Panc1 (cell line): Measurements from ENCODE around the gene DEK. TPM values are rescaled to one million over a fixed set of nuclear protein-coding genes. Genes with fewer than 3 reads are reported as not detected.

Source experiments
- ATAC-seq: fragments of 200-7000 bp; cut with Tn5 transposase; 2 replicates; pipeline ENCODE4 v1.9.1; 2020; ENCODE audit warnings: mild to moderate bottlenecking, moderate library complexity
- BruUV-seq: library from RNA; stranded (reverse); fragments of 400-500 nt; replicated peaks from 2 replicates; lab custom pipeline; 2021; lab: Mats Ljungman, UMichigan
- CTCF ChIA-PET: fragments of 300-600 bp; sonication (Branson Sonifier 250); formaldehyde crosslinking; loops from one replicate; lab custom pipeline; 2022; ENCODE audit warnings: antibody characterized with exemption; lab: Charles Lee
- POLR2A ChIA-PET: fragments of 300-600 bp; sonication (Branson Sonifier 250); formaldehyde crosslinking; loops from one replicate; lab custom pipeline; 2022; ENCODE audit warnings: antibody characterized with exemption; lab: Charles Lee
- DNase-seq: peaks from one replicate; pipeline ENCODE4 v3.0.0-alpha.2; 2010; ENCODE audit warnings: low read depth, low spot score
- H3K27ac ChIP-seq: 2 replicates; pipeline ENCODE4 v1.5.1; 2011; ENCODE audit warnings: mild to moderate bottlenecking, low read length, inconsistent platforms
- H3K27me3 ChIP-seq: fragments of 200-500 bp; sonication (Bioruptor generic); 2 replicates; pipeline ENCODE4 v1.6.0; 2014; ENCODE audit warnings: low read length, inconsistent platforms; ENCODE audit not compliant: control insufficient read depth, insufficient read depth
- H3K36me3 ChIP-seq: fragments of 200-500 bp; sonication (Bioruptor generic); 2 replicates; pipeline ENCODE4 v1.5.1; 2014; ENCODE audit warnings: inconsistent platforms, mild to moderate bottlenecking, low read length, moderate library complexity; ENCODE audit not compliant: control insufficient read depth, insufficient read depth
- H3K4me1 ChIP-seq: 2 replicates; pipeline ENCODE4 v1.5.1; 2011; ENCODE audit warnings: inconsistent platforms, mild to moderate bottlenecking, low read length, moderate library complexity; ENCODE audit not compliant: control insufficient read depth, insufficient read depth
- H3K4me3 ChIP-seq, 2 experiments: 2 replicates each; pipeline ENCODE4 v1.5.1; 2011 to 2012; ENCODE audit warnings: low read depth in 2 of 2, low read length in 2 of 2, mild to moderate bottlenecking in 2 of 2, inconsistent platforms in 1 of 2, moderate library complexity in 1 of 2
- H3K9me3 ChIP-seq: fragments of 200-500 bp; sonication (Bioruptor generic); 2 replicates; pipeline ENCODE4 v1.5.1; 2014; ENCODE audit warnings: low read depth, mild to moderate bottlenecking, inconsistent platforms, low read length, moderate library complexity; ENCODE audit not compliant: control insufficient read depth, insufficient read depth
- CTCF ChIP-seq: fragments of 450-650 bp; IDR thresholded peaks from 2 replicates; pipeline ENCODE4 v1.5.1; 2017; ENCODE audit warnings: mild to moderate bottlenecking
- POLR2AphosphoS5 ChIP-seq: IDR thresholded peaks from 2 replicates; pipeline ENCODE4 v1.6.1; 2012; ENCODE audit warnings: mild to moderate bottlenecking, low read depth, low read length, moderate library complexity
- REST ChIP-seq, 2 experiments: IDR thresholded peaks; 2 replicates each; pipeline ENCODE4 v1.6.1; 2011 to 2012; ENCODE audit warnings: low read depth in 2 of 2, control low read depth in 1 of 2, low read length in 1 of 2, mild to moderate bottlenecking in 1 of 2, moderate library complexity in 1 of 2; ENCODE audit not compliant: insufficient read depth in 1 of 2
- SIN3A ChIP-seq: IDR thresholded peaks from 2 replicates; pipeline ENCODE4 v1.6.1; 2012; ENCODE audit warnings: low read depth, mild to moderate bottlenecking, low read length, moderate library complexity, borderline replicate concordance; ENCODE audit not compliant: insufficient read depth
- TCF7L2 ChIP-seq: IDR thresholded peaks from 2 replicates; pipeline ENCODE4 v1.6.1; 2011; ENCODE audit warnings: mild to moderate bottlenecking, low read depth, low read length, inconsistent platforms
- in situ Hi-C: cut with HindIII; loops from 2 replicates; pipeline ENCODE4 v1.10.0; 2016; ENCODE audit warnings: low sequenced_read_pairs, low pct_unique_long_range_greater_than_20kb
- intact Hi-C: fragments of 100-400 bp; cut with micrococcal nuclease; formaldehyde crosslinking; loops from one replicate; pipeline ENCODE4 v1.10.0; 2022; ENCODE audit not compliant: unreplicated experiment
- total RNA-seq: library from RNA; stranded (reverse); gene quantifications from one replicate; pipeline ENCODE4 v1.2.1, GENCODE V29; 2021; ENCODE audit not compliant: unreplicated experiment

Gene DEK
- total RNA-seq, 1 experiment from 2014 or later: 177 TPM

- peak overlapping the region; percentile 83 to 93 for H3K4me3 ChIP-seq
- in situ Hi-C loops (no loop called here), intact Hi-C loops (no loop called here)
- TF ChIP-seq CTCF: no peak
- no peak for TF ChIP-seq REST (IDR thresholded peaks at IDR 0.05; ENCODE audit: insufficient read depth in 1 of 2, low read depth in 2 of 2, low read length in 1 of 2)
- TF ChIP-seq TCF7L2: no peak
- TF ChIP-seq POLR2AphosphoS5: no peak
- TF ChIP-seq SIN3A: no peak
- no peak for ATAC-seq
- peaks cover 5% of the 10 kb centered on the region; the same call in 1 of the 2 replicates for H3K9me3 ChIP-seq
- peaks cover 23% of the 10 kb centered on the region for H3K4me1 ChIP-seq
- POLR2A ChIA-PET: interaction anchor here (0.7 kb wide), 1 partner anchor 172 kb away, joined by 5 read pairs; no protein-coding TSS in a partner anchor
- H3K27me3 ChIP-seq: no peaks in the 10 kb centered on the region
- CTCF ChIA-PET: no interaction called here
- DNase-seq: no peak
- BruUV-seq: no TSS peak
- peaks cover 16% of the 10 kb centered on the region for H3K36me3 ChIP-seq
- H3K27ac ChIP-seq: peak overlapping the region; percentile 88
These were observed 2.5 kb downstream of the DEK start for GRCh38 chr6:18261877-18262276.

- H3K4me3 ChIP-seq: peak overlapping the region; percentile 83 to 93
- H3K27me3 ChIP-seq: no peaks in the 10 kb centered on the region
- ChIA-PET POLR2A (interaction anchor here (0.6 kb wide), 1 partner anchor 84 kb away, joined by 5 read pairs; no protein-coding TSS in a partner anchor), CTCF (interaction anchor here (0.5 kb wide), 1 partner anchor 35 kb away, joined by 8 read pairs; no protein-coding TSS in a partner anchor)
- peaks cover 4% of the 10 kb centered on the region; the same call in 1 of the 2 replicates for H3K9me3 ChIP-seq
- no peak for TF ChIP-seq SIN3A
- TF ChIP-seq POLR2AphosphoS5: no peak
- TF ChIP-seq CTCF: no peak
- TF ChIP-seq TCF7L2: no peak
- TF ChIP-seq REST (IDR thresholded peaks at IDR 0.05; ENCODE audit: insufficient read depth in 1 of 2, low read depth in 2 of 2, low read length in 1 of 2): no peak
- H3K27ac ChIP-seq: peak overlapping the region; percentile 88
- 0 out of 2 replicates have a peak, but pooled peaks have one; percentile 1 for ATAC-seq
- H3K36me3 ChIP-seq: peaks cover 26% of the 10 kb centered on the region
- no TSS peak for BruUV-seq
- in situ Hi-C loops: no loop called here
- no peak for DNase-seq
- peaks cover 23% of the 10 kb centered on the region for H3K4me1 ChIP-seq
- intact Hi-C loops: no loop called here
These were observed 3.8 kb downstream of the DEK start for GRCh38 chr6:18260448-18261106.
